ENCODE results near the gene RBM47. TPM values are rescaled to one million over a fixed set of nuclear protein-coding genes. Genes with fewer than 3 reads are reported as not detected.

The RBM47 gene
- total RNA-seq, 1 experiment from 2014 or later, result 70.3 TPM

DNA sequence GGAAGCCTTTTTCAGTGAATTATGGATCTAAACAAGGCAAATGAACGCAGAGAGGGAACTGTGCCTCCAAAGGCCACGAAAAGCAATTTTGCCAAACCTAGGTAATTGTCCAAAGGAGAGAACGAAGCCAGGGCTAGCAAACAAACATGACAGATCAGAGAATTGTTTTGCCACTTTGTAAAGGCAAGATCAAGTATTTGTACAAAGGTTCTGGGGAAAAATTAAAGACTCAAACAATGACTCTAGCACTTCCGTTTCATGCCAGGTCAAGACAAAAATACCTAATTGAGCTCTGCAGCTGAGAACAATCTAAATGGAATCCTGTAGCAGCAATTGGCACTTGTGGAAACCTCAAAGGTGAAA is 8.5 kb downstream of the RBM47 start:
- Mint-ChIP-seq H3K9me3 (no peaks in the 10 kb centered on the region; a peak in 1 of 5 replicates), H3K36me3 (ENCODE audit: insufficient read depth in 1 of 3, low read depth in 3 of 3) (peaks cover 9 to 32% (median 17%) of the 10 kb centered on the region in 3 experiments), H3K4me3 (no peak overlapping the region; a peak in 1 of 5 replicates), H3K4me1 (peaks cover 35 to 44% of the 10 kb centered on the region in 2 experiments), H3K27me3 (ENCODE audit: low read depth) (no peaks in the 10 kb centered on the region), H3K27ac (peak overlapping the region; percentile 4 to 90 (median 6); a peak in 4 of 7 replicates)
- Histone ChIP-seq H2BK20ac (ENCODE audit: low read depth, low read length, poor library complexity, severe bottlenecking) (no peak overlapping the region), H3K4me2 (ENCODE audit: insufficient read depth, insufficient read length, low read length) (no peak overlapping the region), H3K18ac (ENCODE audit: insufficient read length, low read depth, low read length) (no peak overlapping the region), H3K79me2 (ENCODE audit: insufficient read depth, low read length) (peaks cover 50% of the 10 kb centered on the region; the same call in 1 of the 2 replicates), H2BK120ac (ENCODE audit: low read depth, low read length, poor library complexity, severe bottlenecking) (no peak overlapping the region), H3K23me2 (ENCODE audit: insufficient read length, low read depth, low read length, poor library complexity, severe bottlenecking) (no peaks in the 10 kb centered on the region), H3K23ac (ENCODE audit: insufficient read length, low read depth, low read length) (no peak overlapping the region), H2BK12ac (ENCODE audit: insufficient read length, low read depth, low read length) (no peak overlapping the region), H4K20me1 (ENCODE audit: control insufficient read depth, insufficient read depth, insufficient read length) (no peaks in the 10 kb centered on the region), H3K9me3 (ENCODE audit: control insufficient read depth, low read depth, low read length) (no peaks in the 10 kb centered on the region), H3K27ac (ENCODE audit: insufficient read length, low read depth, low read length) (no peak overlapping the region), H3K79me1 (ENCODE audit: insufficient read depth, low read depth, low read length, poor library complexity, severe bottlenecking) (peaks cover 3% of the 10 kb centered on the region), H3K56ac (ENCODE audit: insufficient read length, low read depth, low read length) (no peak overlapping the region), H3K14ac (ENCODE audit: insufficient read depth, low read length) (no peak overlapping the region), H4K91ac (ENCODE audit: insufficient read length, low read depth, low read length) (no peak overlapping the region), H2BK5ac (ENCODE audit: insufficient read length, low read length) (no peak overlapping the region), H4K8ac (replicated peaks; ENCODE audit: insufficient read length, low read depth, low read length) (no peak overlapping the region), H2AFZ (ENCODE audit: low read length) (no peak overlapping the region), H4K5ac (ENCODE audit: insufficient read length, low read depth, low read length) (no peak overlapping the region), H3K4ac (ENCODE audit: low read depth, low read length) (no peak overlapping the region), H3K27me3 (ENCODE audit: insufficient read depth, low read length) (no peaks in the 10 kb centered on the region), H2AK5ac (ENCODE audit: insufficient read length, low read length) (no peak overlapping the region), H3T11ph (ENCODE audit: low read length) (no peak overlapping the region), H3K4me1 (ENCODE audit: insufficient read depth, low read length) (peaks cover 21% of the 10 kb centered on the region; the same call in 1 of the 2 replicates), H3K9ac (ENCODE audit: extremely low read depth, insufficient read length, low read length) (no peak overlapping the region), H2BK15ac (ENCODE audit: low read depth, low read length) (no peak overlapping the region)
- TF ChIP-seq, protein P1, sequence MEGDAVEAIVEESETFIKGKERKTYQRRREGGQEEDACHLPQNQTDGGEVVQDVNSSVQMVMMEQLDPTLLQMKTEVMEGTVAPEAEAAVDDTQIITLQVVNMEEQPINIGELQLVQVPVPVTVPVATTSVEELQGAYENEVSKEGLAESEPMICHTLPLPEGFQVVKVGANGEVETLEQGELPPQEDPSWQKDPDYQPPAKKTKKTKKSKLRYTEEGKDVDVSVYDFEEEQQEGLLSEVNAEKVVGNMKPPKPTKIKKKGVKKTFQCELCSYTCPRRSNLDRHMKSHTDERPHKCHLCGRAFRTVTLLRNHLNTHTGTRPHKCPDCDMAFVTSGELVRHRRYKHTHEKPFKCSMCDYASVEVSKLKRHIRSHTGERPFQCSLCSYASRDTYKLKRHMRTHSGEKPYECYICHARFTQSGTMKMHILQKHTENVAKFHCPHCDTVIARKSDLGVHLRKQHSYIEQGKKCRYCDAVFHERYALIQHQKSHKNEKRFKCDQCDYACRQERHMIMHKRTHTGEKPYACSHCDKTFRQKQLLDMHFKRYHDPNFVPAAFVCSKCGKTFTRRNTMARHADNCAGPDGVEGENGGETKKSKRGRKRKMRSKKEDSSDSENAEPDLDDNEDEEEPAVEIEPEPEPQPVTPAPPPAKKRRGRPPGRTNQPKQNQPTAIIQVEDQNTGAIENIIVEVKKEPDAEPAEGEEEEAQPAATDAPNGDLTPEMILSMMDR (conservative IDR thresholded peaks at IDR 0.05), result no peak
- no CpG with 5 or more reads among the region's 4 CpGs for WGBS (ENCODE audit: extremely low coverage, insufficient read length, low lambda C conversion rate)
- DNase-seq, result no peak

Data from H9 (cell line).